WTC11 (cell line): ENCODE results near the gene AP3M1. TPM values are rescaled to one million over a fixed set of nuclear protein-coding genes. Genes with fewer than 3 reads are reported as not detected.

Experiments used
- ATAC-seq: fragments of 200-7000 bp; cut with Tn5 transposase; 2 replicates; pipeline ENCODE4 v1.10.0; 2021; ENCODE audit warnings: mild to moderate bottlenecking, moderate library complexity
- CTCF ChIA-PET: fragments of 300-600 bp; sonication (Branson Sonifier 250); formaldehyde crosslinking; loops from one replicate; lab custom pipeline; 2021; ENCODE audit warnings: antibody characterized with exemption; lab: Charles Lee
- POLR2A ChIA-PET: fragments of 350-600 bp; sonication (Branson Sonifier 250); formaldehyde crosslinking; loops from one replicate; lab custom pipeline; 2021; ENCODE audit warnings: antibody characterized with exemption; lab: Charles Lee
- DNase-seq: peaks from one replicate; pipeline ENCODE4 v3.0.0; 2021; ENCODE audit warnings: low spot score
- H3K27ac Mint-ChIP-seq: 2 replicates; pipeline ENCODE4 v1.8.0; 2021; ENCODE audit warnings: mixed read lengths
- H3K27me3 Mint-ChIP-seq: 2 replicates; pipeline ENCODE4 v1.8.0; 2021; ENCODE audit warnings: low read depth, mild to moderate bottlenecking, moderate library complexity, mixed read lengths
- H3K36me3 Mint-ChIP-seq: 2 replicates; pipeline ENCODE4 v1.8.0; 2021; ENCODE audit warnings: mixed read lengths
- H3K4me1 Mint-ChIP-seq: 2 replicates; pipeline ENCODE4 v1.8.0; 2022; ENCODE audit warnings: mixed read lengths
- H3K4me3 Mint-ChIP-seq: 2 replicates; pipeline ENCODE4 v1.8.0; 2021; ENCODE audit warnings: mild to moderate bottlenecking, moderate library complexity, mixed read lengths
- H3K9me3 Mint-ChIP-seq: 2 replicates; pipeline ENCODE4 v1.8.0; 2021; ENCODE audit warnings: mixed read lengths
- CBFB ChIP-seq: sonication (generic); formaldehyde crosslinking; IDR thresholded peaks from 2 replicates; pipeline ENCODE4 v1.8.1; 2022; ENCODE audit warnings: mild to moderate bottlenecking, low read depth, missing genetic modification reagents
- CREM ChIP-seq: sonication (generic); formaldehyde crosslinking; IDR thresholded peaks from 2 replicates; pipeline ENCODE4 v1.8.1; 2022; ENCODE audit warnings: mild to moderate bottlenecking, missing genetic modification reagents, moderate library complexity
- CTCF ChIP-seq: fragments of 200-600 bp; IDR thresholded peaks from 2 replicates; pipeline ENCODE4 v1.8.0; 2022; ENCODE audit warnings: antibody characterized with exemption
- ERG ChIP-seq: fragments of 250-450 bp; sonication (Bioruptor Pico); IDR thresholded peaks from 2 replicates; pipeline ENCODE4 v1.8.0; 2021; ENCODE audit warnings: mild to moderate bottlenecking
- ESRRA ChIP-seq: sonication (generic); formaldehyde crosslinking; IDR thresholded peaks from 2 replicates; pipeline ENCODE4 v1.8.1; 2022; ENCODE audit warnings: mild to moderate bottlenecking, missing genetic modification reagents, borderline replicate concordance
- FOXP1 ChIP-seq: sonication (generic); formaldehyde crosslinking; IDR thresholded peaks from 2 replicates; pipeline ENCODE4 v1.8.0; 2022; ENCODE audit warnings: missing genetic modification reagents, mild to moderate bottlenecking, moderate library complexity, borderline replicate concordance
- GRHL2 ChIP-seq: fragments of 250-450 bp; sonication (Bioruptor Pico); IDR thresholded peaks from 2 replicates; pipeline ENCODE4 v1.8.0; 2022; ENCODE audit warnings: mild to moderate bottlenecking, moderate library complexity; ENCODE audit not compliant: insufficient replicate concordance, severe bottlenecking
- JUN ChIP-seq: sonication (generic); formaldehyde crosslinking; IDR thresholded peaks from 2 replicates; pipeline ENCODE4 v1.8.0; 2023; ENCODE audit warnings: mild to moderate bottlenecking, missing genetic modification reagents
- NFATC4 ChIP-seq: fragments of 250-450 bp; sonication (Bioruptor Pico); IDR thresholded peaks from 2 replicates; pipeline ENCODE4 v1.9.0; 2021; ENCODE audit warnings: mild to moderate bottlenecking
- NFYB ChIP-seq: sonication (generic); formaldehyde crosslinking; conservative IDR thresholded peaks from 2 replicates; pipeline ENCODE4 v1.8.0; 2022; ENCODE audit warnings: low read depth, missing genetic modification reagents
- NR1H2 ChIP-seq: sonication (generic); formaldehyde crosslinking; IDR thresholded peaks from 2 replicates; pipeline ENCODE4 v1.9.0; 2021; ENCODE audit warnings: mild to moderate bottlenecking, moderate library complexity, missing genetic modification reagents
- SOX15 ChIP-seq: fragments of 250-450 bp; sonication (Bioruptor Pico); IDR thresholded peaks from 2 replicates; pipeline ENCODE4 v1.9.0; 2021; ENCODE audit warnings: mild to moderate bottlenecking
- ZBTB21 ChIP-seq: sonication (generic); formaldehyde crosslinking; IDR thresholded peaks from 2 replicates; pipeline ENCODE4 v1.8.1; 2023; ENCODE audit warnings: mild to moderate bottlenecking, missing genetic modification reagents, borderline replicate concordance
- ZMAT4 ChIP-seq: fragments of 250-450 bp; sonication (Bioruptor Pico); IDR thresholded peaks from 2 replicates; pipeline ENCODE4 v1.9.0; 2021; ENCODE audit warnings: mild to moderate bottlenecking
- ZNF219 ChIP-seq: sonication (generic); formaldehyde crosslinking; IDR thresholded peaks from 2 replicates; pipeline ENCODE4 v1.8.0; 2023; ENCODE audit warnings: missing genetic modification reagents, mild to moderate bottlenecking, borderline replicate concordance
- ZNF263 ChIP-seq: sonication (generic); formaldehyde crosslinking; IDR thresholded peaks from 2 replicates; pipeline ENCODE4 v1.8.1; 2022; ENCODE audit warnings: low read depth, mild to moderate bottlenecking, moderate library complexity, missing genetic modification reagents
- ZNF416 ChIP-seq: fragments of 250-450 bp; sonication (Bioruptor Pico); IDR thresholded peaks from 2 replicates; pipeline ENCODE4 v1.9.0; 2021; ENCODE audit warnings: mild to moderate bottlenecking, inconsistent platforms
- ZNF671 ChIP-seq: fragments of 250-450 bp; sonication (Bioruptor Pico); IDR thresholded peaks from 2 replicates; pipeline ENCODE4 v1.8.0; 2021; ENCODE audit warnings: mild to moderate bottlenecking
- ZSCAN18 ChIP-seq: fragments of 250-450 bp; sonication (Bioruptor Pico); IDR thresholded peaks from 2 replicates; pipeline ENCODE4 v2.1.2; 2022; ENCODE audit warnings: mild to moderate bottlenecking, moderate library complexity
- total RNA-seq: library from RNA; stranded (reverse); gene quantifications from 3 replicates; pipeline ENCODE4 v1.2.3, GENCODE V29; 2021
- TF ChIP-seq, protein P1 (sequence below): fragments of 250-450 bp; sonication (Bioruptor Pico); IDR thresholded peaks from 2 replicates; pipeline ENCODE4 v1.9.0; 2021; ENCODE audit warnings: moderate library complexity, mild to moderate bottlenecking, inconsistent platforms, borderline replicate concordance
- TF ChIP-seq, protein P2 (sequence below): sonication (generic); formaldehyde crosslinking; IDR thresholded peaks from 2 replicates; pipeline ENCODE4 v1.8.1; 2022; ENCODE audit warnings: low read depth, mild to moderate bottlenecking, moderate library complexity, missing genetic modification reagents, borderline replicate concordance

Gene AP3M1
- total RNA-seq, 1 experiment from 2014 or later: 37.3 TPM

DNA sequence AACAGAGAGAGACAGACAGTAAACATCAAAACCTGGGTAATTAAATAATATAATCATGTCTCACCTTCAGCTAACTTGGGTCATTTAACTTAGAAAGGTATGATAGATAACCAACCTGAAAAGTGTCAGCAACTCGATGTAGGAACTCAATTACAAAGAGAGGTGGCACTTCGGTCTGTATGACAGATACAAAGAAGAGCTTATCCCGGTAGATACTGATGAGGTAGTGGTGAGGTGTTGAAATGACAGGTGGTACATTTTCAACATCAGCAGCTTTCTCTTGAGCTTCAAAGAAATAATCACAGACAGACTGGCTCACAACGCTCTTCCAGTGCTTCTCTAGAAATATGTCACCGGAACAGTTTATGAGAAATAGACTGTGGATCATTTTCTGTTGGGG lies 12.6 kb downstream of the AP3M1 start (continued):
- TF ChIP-seq ZNF263 (CRISPR knock-in tag): no peak
- TF ChIP-seq ZNF671 (CRISPR knock-in tag): no peak
- no peak for TF ChIP-seq ZNF416
- TF ChIP-seq ERG: no peak
- TF ChIP-seq GRHL2 (CRISPR knock-in tag): no peak
- no peak for TF ChIP-seq JUN
- TF ChIP-seq FOXP1: no peak
- TF ChIP-seq ZMAT4 (CRISPR knock-in tag): no peak
- TF ChIP-seq CBFB (CRISPR knock-in tag): no peak
- no peak for TF ChIP-seq ZNF219 (CRISPR knock-in tag)

DNA sequence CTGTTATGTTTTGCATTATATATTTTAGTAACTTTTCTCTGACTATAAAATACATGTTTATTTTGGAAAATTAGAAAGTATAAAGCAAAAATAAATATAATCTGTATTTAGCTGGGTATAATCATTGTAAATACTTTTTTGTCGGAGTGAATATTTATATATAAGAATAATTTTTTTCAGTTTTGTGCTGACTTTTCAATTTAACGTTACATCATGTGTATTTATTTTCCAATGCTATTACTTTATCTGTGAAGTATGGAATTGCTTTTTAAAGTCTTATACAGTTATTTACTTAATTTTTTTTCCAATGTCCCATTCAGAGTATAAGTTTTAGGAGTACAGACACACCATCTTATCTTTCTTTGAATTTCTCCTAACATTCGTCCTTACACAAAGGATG lies 15.2 kb downstream of the AP3M1 start:
- H3K27ac Mint-ChIP-seq: no peak overlapping the region
- peaks cover 46% of the 10 kb centered on the region for H3K36me3 Mint-ChIP-seq
- ChIA-PET CTCF (no interaction called here), POLR2A (no interaction called here)
- H3K4me1 Mint-ChIP-seq: no peaks in the 10 kb centered on the region
- no peak for TF ChIP-seq ESRRA
- TF ChIP-seq, protein P1, sequence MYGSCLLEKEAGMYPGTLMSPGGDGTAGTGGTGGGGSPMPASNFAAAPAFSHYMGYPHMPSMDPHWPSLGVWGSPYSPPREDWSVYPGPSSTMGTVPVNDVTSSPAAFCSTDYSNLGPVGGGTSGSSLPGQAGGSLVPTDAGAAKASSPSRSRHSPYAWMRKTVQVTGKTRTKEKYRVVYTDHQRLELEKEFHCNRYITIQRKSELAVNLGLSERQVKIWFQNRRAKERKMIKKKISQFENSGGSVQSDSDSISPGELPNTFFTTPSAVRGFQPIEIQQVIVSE: no peak
- TF ChIP-seq NR1H2 (CRISPR knock-in tag): no peak
- no peak for TF ChIP-seq NFATC4
- no peak for TF ChIP-seq CREM
- no peak for TF ChIP-seq ZNF219 (CRISPR knock-in tag)
- no peak for TF ChIP-seq CTCF
- TF ChIP-seq ZMAT4 (CRISPR knock-in tag): no peak
- no peak for TF ChIP-seq ZBTB21 (CRISPR knock-in tag)
- no peak for TF ChIP-seq NFYB
- TF ChIP-seq SOX15: no peak
- no peak for TF ChIP-seq ZSCAN18 (CRISPR knock-in tag)
- TF ChIP-seq, protein P2, sequence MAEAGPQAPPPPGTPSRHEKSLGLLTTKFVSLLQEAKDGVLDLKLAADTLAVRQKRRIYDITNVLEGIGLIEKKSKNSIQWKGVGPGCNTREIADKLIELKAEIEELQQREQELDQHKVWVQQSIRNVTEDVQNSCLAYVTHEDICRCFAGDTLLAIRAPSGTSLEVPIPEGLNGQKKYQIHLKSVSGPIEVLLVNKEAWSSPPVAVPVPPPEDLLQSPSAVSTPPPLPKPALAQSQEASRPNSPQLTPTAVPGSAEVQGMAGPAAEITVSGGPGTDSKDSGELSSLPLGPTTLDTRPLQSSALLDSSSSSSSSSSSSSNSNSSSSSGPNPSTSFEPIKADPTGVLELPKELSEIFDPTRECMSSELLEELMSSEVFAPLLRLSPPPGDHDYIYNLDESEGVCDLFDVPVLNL (CRISPR knock-in tag): no peak
- no peak for TF ChIP-seq GRHL2 (CRISPR knock-in tag)
- no peak for DNase-seq
- ATAC-seq: no peak
- no peak overlapping the region for H3K4me3 Mint-ChIP-seq
- no peaks in the 10 kb centered on the region for H3K27me3 Mint-ChIP-seq
- H3K9me3 Mint-ChIP-seq: no peaks in the 10 kb centered on the region
